ENCODE results near the gene RASGRF1.

Gene RASGRF1

DNA sequence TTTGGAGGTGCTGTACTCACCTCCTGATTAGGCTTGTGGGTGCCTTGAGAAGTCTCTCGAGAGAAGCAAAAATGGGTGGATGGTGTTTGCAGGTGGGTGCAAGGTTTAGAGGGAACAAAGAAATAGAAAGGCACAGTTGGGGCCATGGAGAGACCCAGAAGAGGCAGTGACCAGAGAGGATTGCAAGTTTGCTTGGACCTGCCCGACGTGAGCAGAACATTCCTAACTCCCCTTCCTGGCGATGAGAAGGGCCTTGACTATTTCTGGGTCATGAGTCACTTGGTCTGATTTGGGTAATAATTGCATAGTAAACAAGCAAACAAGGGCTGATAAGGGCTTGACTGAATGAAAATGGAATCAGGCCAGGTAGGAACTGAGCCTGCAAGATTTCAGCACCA is 138.7 kb downstream of the RASGRF1 start:
- TF ChIP-seq EZH2phosphoT487 (IDR thresholded peaks at IDR 0.05; ENCODE audit: low read length), result no peak
- no peak for TF ChIP-seq EZH2 (optimal IDR thresholded peaks at IDR 0.05; ENCODE audit: low read depth, low read length)
- TF ChIP-seq, protein P1, sequence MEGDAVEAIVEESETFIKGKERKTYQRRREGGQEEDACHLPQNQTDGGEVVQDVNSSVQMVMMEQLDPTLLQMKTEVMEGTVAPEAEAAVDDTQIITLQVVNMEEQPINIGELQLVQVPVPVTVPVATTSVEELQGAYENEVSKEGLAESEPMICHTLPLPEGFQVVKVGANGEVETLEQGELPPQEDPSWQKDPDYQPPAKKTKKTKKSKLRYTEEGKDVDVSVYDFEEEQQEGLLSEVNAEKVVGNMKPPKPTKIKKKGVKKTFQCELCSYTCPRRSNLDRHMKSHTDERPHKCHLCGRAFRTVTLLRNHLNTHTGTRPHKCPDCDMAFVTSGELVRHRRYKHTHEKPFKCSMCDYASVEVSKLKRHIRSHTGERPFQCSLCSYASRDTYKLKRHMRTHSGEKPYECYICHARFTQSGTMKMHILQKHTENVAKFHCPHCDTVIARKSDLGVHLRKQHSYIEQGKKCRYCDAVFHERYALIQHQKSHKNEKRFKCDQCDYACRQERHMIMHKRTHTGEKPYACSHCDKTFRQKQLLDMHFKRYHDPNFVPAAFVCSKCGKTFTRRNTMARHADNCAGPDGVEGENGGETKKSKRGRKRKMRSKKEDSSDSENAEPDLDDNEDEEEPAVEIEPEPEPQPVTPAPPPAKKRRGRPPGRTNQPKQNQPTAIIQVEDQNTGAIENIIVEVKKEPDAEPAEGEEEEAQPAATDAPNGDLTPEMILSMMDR (IDR thresholded peaks at IDR 0.05; ENCODE audit: low read length), result no peak
- Histone ChIP-seq H3K79me2 (ENCODE audit: low read length) (no peaks in the 10 kb centered on the region), H3F3A (ENCODE audit: insufficient read depth, low read length) (no peaks in the 10 kb centered on the region), H3K27me3 (replicated peaks; ENCODE audit: insufficient read depth, low read length) (no peaks in the 10 kb centered on the region), H3K9ac (ENCODE audit: low read length) (no peak overlapping the region), H3K4me1 (ENCODE audit: low read length) (no peaks in the 10 kb centered on the region), H2AFZ (ENCODE audit: low read length) (no peak overlapping the region), H3K4me3 (ENCODE audit: low read length) (no peak overlapping the region), H3K4me2 (ENCODE audit: low read depth, low read length) (no peak overlapping the region), H3K9me3 (replicated peaks; ENCODE audit: insufficient read depth, low read length) (no peaks in the 10 kb centered on the region), H3K9me2 (replicated peaks; ENCODE audit: insufficient read depth, low read length) (no peaks in the 10 kb centered on the region), H3K36me3 (replicated peaks; ENCODE audit: insufficient read depth, low read length) (no peaks in the 10 kb centered on the region), H4K20me1 (ENCODE audit: insufficient read depth, low read length) (no peaks in the 10 kb centered on the region), H3K27ac (ENCODE audit: low read length) (no peak overlapping the region)
- no peak for DNase-seq

DNA sequence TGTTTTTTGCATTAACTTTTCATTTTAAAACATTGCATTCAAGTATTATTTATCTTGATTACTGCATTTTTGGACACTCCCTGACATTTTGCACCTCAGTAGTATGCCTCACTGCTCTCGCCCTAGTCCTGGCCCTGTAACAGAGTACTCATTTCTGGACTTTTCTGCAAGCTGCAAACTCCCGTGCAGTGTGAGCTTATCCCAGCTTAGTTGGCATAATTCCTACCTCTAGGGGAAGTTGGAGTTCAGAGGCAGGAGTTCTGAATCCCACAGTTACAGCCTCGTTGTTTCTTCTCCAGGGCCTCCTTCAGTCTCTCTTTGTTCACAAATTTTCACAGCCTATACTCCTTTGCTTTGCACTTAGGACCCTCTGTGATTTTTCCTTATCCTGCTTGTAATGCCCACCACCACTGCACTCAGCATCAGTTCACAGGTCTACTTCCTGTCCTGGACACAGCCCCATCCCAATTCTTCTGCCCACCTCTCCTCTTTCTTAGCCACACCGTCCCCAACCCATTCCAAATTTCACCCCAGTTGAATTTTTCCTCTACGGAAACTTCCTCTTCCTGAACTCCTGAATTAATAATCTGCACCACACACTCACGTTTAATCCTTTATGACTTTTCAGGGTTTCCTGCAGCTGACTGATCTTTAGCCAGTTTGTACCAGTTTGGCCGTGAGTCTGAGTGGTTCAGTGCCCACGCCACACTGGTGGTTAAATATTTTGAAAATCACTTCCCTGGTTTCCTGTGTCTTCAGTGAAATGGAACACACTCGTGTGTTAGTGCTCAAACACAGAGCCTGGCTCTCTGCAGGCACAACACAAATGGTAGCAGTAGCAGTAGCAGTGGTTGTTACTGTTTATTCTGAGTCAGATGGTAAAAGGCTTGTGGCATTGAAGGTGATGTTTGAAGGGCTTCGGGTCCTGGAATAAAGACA is 139.4 kb downstream of the RASGRF1 start:
- Histone ChIP-seq H3K4me1 (ENCODE audit: low read length) (no peaks in the 10 kb centered on the region), H3K9me2 (replicated peaks; ENCODE audit: insufficient read depth, low read length) (no peaks in the 10 kb centered on the region), H4K20me1 (ENCODE audit: insufficient read depth, low read length) (no peaks in the 10 kb centered on the region), H3K4me3 (ENCODE audit: low read length) (no peak overlapping the region), H3K27ac (ENCODE audit: low read length) (no peak overlapping the region), H2AFZ (ENCODE audit: low read length) (no peak overlapping the region), H3K27me3 (replicated peaks; ENCODE audit: insufficient read depth, low read length) (no peaks in the 10 kb centered on the region), H3K79me2 (ENCODE audit: low read length) (no peaks in the 10 kb centered on the region), H3K9me3 (replicated peaks; ENCODE audit: insufficient read depth, low read length) (no peaks in the 10 kb centered on the region), H3K9ac (ENCODE audit: low read length) (no peak overlapping the region), H3K4me2 (ENCODE audit: low read depth, low read length) (no peak overlapping the region), H3K36me3 (replicated peaks; ENCODE audit: insufficient read depth, low read length) (no peaks in the 10 kb centered on the region), H3F3A (ENCODE audit: insufficient read depth, low read length) (no peaks in the 10 kb centered on the region)
- no peak for TF ChIP-seq EZH2phosphoT487 (IDR thresholded peaks at IDR 0.05; ENCODE audit: low read length)
- TF ChIP-seq EZH2 (optimal IDR thresholded peaks at IDR 0.05; ENCODE audit: low read depth, low read length), result no peak
- TF ChIP-seq, protein P1 (IDR thresholded peaks at IDR 0.05; ENCODE audit: low read length), result no peak
- DNase-seq, result no peak

DNA sequence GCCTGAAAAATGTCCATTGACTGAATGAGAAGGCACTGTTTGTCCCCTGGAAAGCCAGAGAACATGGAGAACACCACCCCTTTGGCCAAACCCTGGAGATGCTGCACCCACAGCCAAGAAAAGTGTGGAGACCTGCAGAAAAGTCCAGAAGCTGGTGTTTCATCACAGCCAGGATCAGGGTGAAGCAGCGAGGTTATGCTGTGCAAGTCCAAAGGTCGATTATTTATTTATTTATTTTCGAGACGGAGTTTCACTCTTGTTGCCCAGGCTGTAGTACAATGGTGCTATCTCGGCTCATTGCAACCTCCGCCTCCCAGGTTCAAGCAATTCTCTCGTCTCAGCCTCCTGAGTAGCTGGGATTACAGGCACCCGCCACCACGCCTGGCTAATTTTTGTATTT is 140.2 kb downstream of the RASGRF1 start:
- Histone ChIP-seq H2AFZ (ENCODE audit: low read length) (no peak overlapping the region), H3K27ac (ENCODE audit: low read length) (no peak overlapping the region), H3K9ac (ENCODE audit: low read length) (no peak overlapping the region), H3K4me1 (ENCODE audit: low read length) (no peaks in the 10 kb centered on the region), H4K20me1 (ENCODE audit: insufficient read depth, low read length) (no peaks in the 10 kb centered on the region), H3K9me3 (replicated peaks; ENCODE audit: insufficient read depth, low read length) (no peaks in the 10 kb centered on the region), H3K9me2 (replicated peaks; ENCODE audit: insufficient read depth, low read length) (no peaks in the 10 kb centered on the region), H3K4me2 (ENCODE audit: low read depth, low read length) (no peak overlapping the region), H3K27me3 (replicated peaks; ENCODE audit: insufficient read depth, low read length) (no peaks in the 10 kb centered on the region), H3K79me2 (ENCODE audit: low read length) (no peaks in the 10 kb centered on the region), H3K4me3 (ENCODE audit: low read length) (no peak overlapping the region), H3F3A (ENCODE audit: insufficient read depth, low read length) (no peaks in the 10 kb centered on the region), H3K36me3 (replicated peaks; ENCODE audit: insufficient read depth, low read length) (no peaks in the 10 kb centered on the region)
- TF ChIP-seq, protein P1 (IDR thresholded peaks at IDR 0.05; ENCODE audit: low read length), result no peak
- TF ChIP-seq EZH2phosphoT487 (IDR thresholded peaks at IDR 0.05; ENCODE audit: low read length) (no peak), EZH2 (optimal IDR thresholded peaks at IDR 0.05; ENCODE audit: low read depth, low read length) (no peak)
- DNase-seq, result no peak

All from MM.1S (cell line).